Measurements from ENCODE around the gene LDAH.
"Not testable (repeated sequence)": the region's sequence is repeated elsewhere in the genome, so short reads cannot be mapped to it uniquely, and the experiment has no call there.

The LDAH gene

DNA sequence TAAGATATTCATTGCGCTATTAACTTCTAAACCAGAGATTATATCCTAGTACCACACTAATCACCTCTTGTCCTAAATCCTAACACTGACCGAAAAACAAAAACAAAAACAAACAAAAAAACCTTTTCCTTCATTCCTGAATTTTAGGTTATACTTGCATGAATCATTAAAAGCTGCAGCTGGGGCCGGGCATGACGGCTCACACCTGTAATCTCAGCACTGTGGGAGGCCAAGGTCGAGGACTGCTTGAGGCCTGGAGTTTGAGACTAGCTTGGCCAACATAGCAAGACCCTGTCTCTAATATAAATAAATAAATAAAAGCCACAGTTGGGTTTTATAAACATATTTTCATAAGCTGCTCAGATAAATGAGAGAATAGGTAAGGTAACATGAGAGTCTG is 96.0 kb downstream of the LDAH start:
- H3K4me3 ChIP-seq (ENCODE audit: low read depth, low read length), result no peak overlapping the region
- DNase-seq (ENCODE audit: low read depth), result no peak
- no peak for TF ChIP-seq CTCF (IDR thresholded peaks at IDR 0.05; ENCODE audit: control insufficient read depth, extremely low read depth, insufficient read depth)

DNA sequence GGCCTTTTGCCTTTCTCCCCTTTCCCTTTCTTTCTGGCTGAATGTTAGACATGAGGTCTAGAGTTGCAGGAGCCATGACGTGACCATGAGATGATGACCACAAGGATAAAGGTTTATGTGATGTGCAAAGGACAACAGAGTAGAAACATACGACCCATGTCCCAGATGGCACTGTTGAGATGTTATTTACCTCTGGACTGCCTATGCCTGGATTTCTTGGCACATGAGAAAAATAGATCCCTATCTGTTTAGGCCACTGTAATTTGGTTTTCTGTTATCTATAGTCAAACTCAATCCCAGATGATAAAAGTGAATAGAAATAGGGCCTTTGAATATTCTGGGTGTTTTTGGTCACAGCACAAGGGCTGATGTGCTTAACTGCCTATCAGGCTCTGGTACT is 97.1 kb downstream of the LDAH start:
- DNase-seq (ENCODE audit: low read depth), result no peak
- H3K4me3 ChIP-seq (ENCODE audit: low read depth, low read length), result no peak overlapping the region
- no peak for TF ChIP-seq CTCF (IDR thresholded peaks at IDR 0.05; ENCODE audit: control insufficient read depth, extremely low read depth, insufficient read depth)

- no peak for TF ChIP-seq CTCF (IDR thresholded peaks at IDR 0.05; ENCODE audit: control insufficient read depth, extremely low read depth, insufficient read depth)
- no peak overlapping the region for H3K4me3 ChIP-seq (ENCODE audit: low read depth, low read length)
- DNase-seq (ENCODE audit: low read depth), result no peak
Observed at GRCh38 chr2:20724500-20725053, 98.3 kb downstream of the LDAH start.

- no peak for TF ChIP-seq CTCF (IDR thresholded peaks at IDR 0.05; ENCODE audit: control insufficient read depth, extremely low read depth, insufficient read depth)
- DNase-seq (ENCODE audit: low read depth), result no peak
Observed at GRCh38 chr2:20723543-20723942, 99.4 kb downstream of the LDAH start.

GRCh38 chr2:20722592-20723240 is 100.2 kb downstream of the LDAH start:
- no peak for DNase-seq (ENCODE audit: low read depth)
- no peak for TF ChIP-seq CTCF (IDR thresholded peaks at IDR 0.05; ENCODE audit: control insufficient read depth, extremely low read depth, insufficient read depth)

More at GRCh38 chr2:20723543-20723942, 99.4 kb downstream of the LDAH start:
- no peak overlapping the region for H3K4me3 ChIP-seq (ENCODE audit: low read depth, low read length)

DNA sequence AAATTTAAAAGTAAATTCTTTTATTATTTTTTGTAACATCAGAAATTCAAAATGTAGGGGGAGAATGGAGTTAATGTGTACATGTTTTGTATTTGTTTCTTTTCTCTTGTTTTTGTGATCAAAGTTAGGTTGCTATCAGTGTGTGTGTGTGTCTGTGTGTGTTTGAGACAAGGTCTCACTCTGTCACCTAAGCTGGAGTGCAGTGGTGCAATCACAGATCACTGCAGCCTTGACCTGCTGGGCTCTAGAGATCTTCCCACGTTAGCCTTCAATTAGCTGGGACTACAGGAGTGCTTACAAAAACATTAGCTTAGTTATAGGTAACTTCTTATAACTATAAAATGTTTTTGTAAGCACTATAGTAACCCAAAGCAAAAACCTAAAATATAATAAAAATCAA is 105.3 kb downstream of the LDAH start:
- no peak for DNase-seq (ENCODE audit: low read depth)
- no peak for TF ChIP-seq CTCF (IDR thresholded peaks at IDR 0.05; ENCODE audit: control insufficient read depth, extremely low read depth, insufficient read depth)

More at GRCh38 chr2:20722592-20723240, 100.2 kb downstream of the LDAH start:
- no peak overlapping the region for H3K4me3 ChIP-seq (ENCODE audit: low read depth, low read length)

GRCh38 chr2:20716164-20716563 is 106.7 kb downstream of the LDAH start:
- DNase-seq (ENCODE audit: low read depth); H3K4me3 ChIP-seq (ENCODE audit: low read depth, low read length): not testable (repeated sequence)

More for the DNA sequence above, 105.3 kb downstream of the LDAH start:
- no peak overlapping the region for H3K4me3 ChIP-seq (ENCODE audit: low read depth, low read length)

- H3K4me3 ChIP-seq (ENCODE audit: low read depth, low read length); DNase-seq (ENCODE audit: low read depth): not testable (repeated sequence)
Observed at GRCh38 chr2:20714412-20714811, 108.5 kb downstream of the LDAH start.

DNA sequence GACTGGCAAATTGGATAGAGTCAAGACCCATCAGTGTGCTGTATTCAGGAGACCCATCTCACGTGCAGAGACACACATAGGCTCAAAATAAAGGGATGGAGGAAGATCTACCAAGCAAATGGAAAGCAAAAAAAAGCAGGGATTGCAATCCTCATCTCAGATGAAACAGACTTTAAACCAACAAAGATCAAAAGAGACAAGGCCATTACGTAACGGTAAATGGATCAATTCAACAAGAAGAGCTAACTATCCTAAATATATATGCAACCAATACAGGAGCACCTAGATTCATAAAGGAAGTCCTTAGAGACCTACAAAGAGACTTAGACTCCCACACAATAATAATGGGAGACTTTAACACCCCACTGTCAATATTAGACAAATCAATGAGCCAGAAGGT is 109.3 kb downstream of the LDAH start:
- DNase-seq (ENCODE audit: low read depth), result not testable (repeated sequence)

GRCh38 chr2:20711641-20712040 is 111.3 kb downstream of the LDAH start:
- not testable (repeated sequence) for H3K4me3 ChIP-seq (ENCODE audit: low read depth, low read length); DNase-seq (ENCODE audit: low read depth)

More for the DNA sequence above, 109.3 kb downstream of the LDAH start:
- H3K4me3 ChIP-seq (ENCODE audit: low read depth, low read length), result not testable (repeated sequence)

All from LNCaP clone FGC (cell line).